Vagina (tissue), 2 donors: ENCODE results near the gene CXCR3. TPM values are rescaled to one million over a fixed set of nuclear protein-coding genes. Genes with fewer than 3 reads are reported as not detected.
"Not testable (repeated sequence)": the region's sequence is repeated elsewhere in the genome, so short reads cannot be mapped to it uniquely, and the experiment has no call there.

ENCODE experiments used
- DNase-seq, 2 donors: peaks; one replicate each; pipeline ENCODE4 v3.0.0-alpha.2; 2017; ENCODE audit errors: extremely low spot score in 2 of 2
- H3K27ac ChIP-seq: fragments of 200-600 bp; sonication (generic); one replicate; pipeline ENCODE4 v1.5.1; 2019
- H3K27me3 ChIP-seq: fragments of 200-600 bp; sonication (generic); one replicate; pipeline ENCODE4 v1.5.1; 2019
- H3K36me3 ChIP-seq, 2 donors: fragments of 200-600 bp; sonication (generic); one replicate each; pipeline ENCODE4 v1.5.1; 2017 to 2019
- H3K4me1 ChIP-seq: fragments of 200-600 bp; sonication (generic); one replicate; pipeline ENCODE4 v1.5.1; 2019
- H3K4me3 ChIP-seq, 2 donors: fragments of 200-600 bp; sonication (generic); 1 replicate in 1 of 2; 2 replicates in 1 of 2; pipeline ENCODE4 v1.5.1; 2016 to 2019
- H3K9me3 ChIP-seq: fragments of 200-600 bp; sonication (generic); one replicate; pipeline ENCODE4 v1.5.1; 2019
- CTCF ChIP-seq, 3 experiments: fragments of 450-650 bp in 2 of 3; fragments of 200-600 bp in 1 of 3; sonication (generic) in 1 of 3; IDR thresholded peaks; one replicate each; pipeline ENCODE4 v1.5.1; 2017 to 2019; ENCODE audit warnings: antibody characterized with exemption in 3 of 3, mild to moderate bottlenecking in 2 of 3, moderate library complexity in 2 of 3
- POLR2A ChIP-seq, 2 donors: fragments of 450-650 bp; IDR thresholded peaks; one replicate each; pipeline ENCODE4 v1.6.1; 2017; ENCODE audit warnings: antibody characterized with exemption in 2 of 2, mild to moderate bottlenecking in 2 of 2, moderate library complexity in 2 of 2
- POLR2AphosphoS5 ChIP-seq, 2 donors: sonication (generic); formaldehyde crosslinking; IDR thresholded peaks; one replicate each; pipeline ENCODE4 v1.9.0; 2017; ENCODE audit warnings: antibody characterized with exemption in 2 of 2, mild to moderate bottlenecking in 2 of 2, low read depth in 1 of 2; ENCODE audit not compliant: insufficient read depth in 1 of 2
- intact Hi-C: fragments of 100-400 bp; cut with DNase I; formaldehyde crosslinking; loops from one replicate; pipeline ENCODE4 v1.15.1; 2023
- total RNA-seq: library from RNA; depleted of rRNA; stranded (reverse); fragments of >200 nt; gene quantifications from one replicate; pipeline ENCODE4 v1.2.3, GENCODE V29; 2016

CXCR3 gene
- total RNA-seq, 1 donor from 2014 or later, result not detected

GRCh38 chrX:71604796-71605568 is 13.3 kb downstream of the CXCR3 start:
- H3K36me3 ChIP-seq, result peaks cover 0 to 10% of the 10 kb centered on the region in 2 donors
- TF ChIP-seq POLR2AphosphoS5 (IDR thresholded peaks at IDR 0.05; ENCODE audit: insufficient read depth in 1 of 2, low read depth in 1 of 2) (no peak), CTCF (IDR thresholded peaks at IDR 0.05) (no peak), POLR2A (IDR thresholded peaks at IDR 0.05) (no peak)

DNA sequence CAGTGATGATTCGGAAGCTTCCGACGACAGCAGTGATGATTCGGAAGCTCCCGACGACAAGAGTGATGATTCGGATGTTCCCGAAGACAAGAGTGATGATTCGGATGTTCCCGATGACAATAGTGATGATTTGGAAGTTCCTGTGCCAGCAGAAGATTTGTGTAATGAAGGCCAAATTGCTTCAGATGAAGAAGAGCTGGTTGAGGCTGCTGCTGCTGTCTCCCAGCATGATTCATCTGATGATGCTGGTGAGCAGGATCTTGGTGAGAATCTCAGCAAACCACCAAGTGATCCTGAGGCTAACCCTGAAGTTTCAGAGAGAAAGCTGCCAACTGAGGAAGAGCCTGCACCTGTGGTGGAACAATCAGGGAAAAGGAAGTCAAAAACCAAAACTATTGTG is 14.2 kb downstream of the CXCR3 start:
- H3K9me3 ChIP-seq, result no peaks in the 10 kb centered on the region
- no peak overlapping the region for H3K4me3 ChIP-seq
- DNase-seq, result no peak
- H3K27ac ChIP-seq, result no peak overlapping the region
- no peaks in the 10 kb centered on the region for H3K4me1 ChIP-seq
- TF ChIP-seq CTCF (IDR thresholded peaks at IDR 0.05), result no peak
- no peak for TF ChIP-seq POLR2AphosphoS5 (IDR thresholded peaks at IDR 0.05; ENCODE audit: insufficient read depth in 1 of 2, low read depth in 1 of 2)
- no peak for TF ChIP-seq POLR2A (IDR thresholded peaks at IDR 0.05)
- no peaks in the 10 kb centered on the region for H3K27me3 ChIP-seq
- intact Hi-C loops, result no loop called here
- H3K36me3 ChIP-seq, result peaks cover 0 to 5% of the 10 kb centered on the region in 2 donors

More at GRCh38 chrX:71604796-71605568, 13.3 kb downstream of the CXCR3 start:
- Histone ChIP-seq H3K4me3 (no peak overlapping the region), H3K27me3 (no peaks in the 10 kb centered on the region), H3K27ac (no peak overlapping the region), H3K4me1 (no peaks in the 10 kb centered on the region), H3K9me3 (no peaks in the 10 kb centered on the region)
- intact Hi-C loops, result no loop called here
- no peak for DNase-seq

DNA sequence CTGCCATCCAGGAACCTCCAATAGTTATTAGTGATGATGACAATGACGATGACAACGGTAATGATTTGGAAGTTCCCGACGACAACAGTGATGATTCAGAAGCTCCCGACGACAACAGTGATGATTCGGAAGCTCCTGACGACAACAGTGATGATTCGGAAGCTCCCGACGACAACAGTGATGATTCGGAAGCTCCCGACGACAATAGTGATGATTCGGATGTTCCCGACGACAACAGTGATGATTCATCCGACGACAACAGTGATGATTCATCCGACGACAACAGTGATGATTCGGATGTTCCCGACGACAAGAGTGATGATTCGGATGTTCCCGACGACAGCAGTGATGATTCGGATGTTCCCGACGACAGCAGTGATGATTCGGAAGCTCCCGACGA is 14.7 kb downstream of the CXCR3 start:
- DNase-seq, result no peak
- no peaks in the 10 kb centered on the region for H3K9me3 ChIP-seq
- intact Hi-C loops, result no loop called here
- H3K27me3 ChIP-seq, result no peaks in the 10 kb centered on the region
- H3K36me3 ChIP-seq, result peaks cover 0 to 3% of the 10 kb centered on the region in 2 donors
- H3K4me1 ChIP-seq, result no peaks in the 10 kb centered on the region
- no peak overlapping the region for H3K4me3 ChIP-seq
- TF ChIP-seq POLR2AphosphoS5 (IDR thresholded peaks at IDR 0.05; ENCODE audit: insufficient read depth in 1 of 2, low read depth in 1 of 2) (no peak), POLR2A (IDR thresholded peaks at IDR 0.05) (no peak), CTCF (IDR thresholded peaks at IDR 0.05) (no peak)
- H3K27ac ChIP-seq, result no peak overlapping the region

DNA sequence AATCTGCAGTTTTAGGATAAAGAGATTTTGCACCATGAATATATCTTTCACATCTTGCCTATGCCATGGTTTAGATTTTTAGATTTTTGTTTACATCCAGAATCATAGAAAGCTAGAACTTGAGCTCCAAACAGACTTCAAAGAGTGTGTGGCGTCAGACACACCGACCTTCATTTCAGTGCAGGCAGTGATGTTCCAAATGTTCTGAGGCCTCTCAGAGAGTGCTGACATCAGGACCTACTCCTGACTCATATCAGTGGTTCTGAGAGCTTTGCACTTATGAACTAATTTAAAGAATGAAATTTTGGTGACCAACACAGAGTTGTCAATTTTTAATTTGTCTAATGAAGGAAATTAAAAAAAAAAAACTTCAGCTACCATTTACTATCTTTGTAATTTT is 18.3 kb downstream of the CXCR3 start:
- Histone ChIP-seq H3K27me3 (no peaks in the 10 kb centered on the region), H3K9me3 (no peaks in the 10 kb centered on the region), H3K27ac (no peak overlapping the region), H3K4me3 (no peak overlapping the region), H3K36me3 (peaks cover 0 to 3% of the 10 kb centered on the region in 2 donors), H3K4me1 (no peaks in the 10 kb centered on the region)
- DNase-seq, result no peak
- intact Hi-C loops, result no loop called here
- TF ChIP-seq CTCF (IDR thresholded peaks at IDR 0.05) (no peak), POLR2AphosphoS5 (IDR thresholded peaks at IDR 0.05; ENCODE audit: insufficient read depth in 1 of 2, low read depth in 1 of 2) (no peak), POLR2A (IDR thresholded peaks at IDR 0.05) (no peak)

DNA sequence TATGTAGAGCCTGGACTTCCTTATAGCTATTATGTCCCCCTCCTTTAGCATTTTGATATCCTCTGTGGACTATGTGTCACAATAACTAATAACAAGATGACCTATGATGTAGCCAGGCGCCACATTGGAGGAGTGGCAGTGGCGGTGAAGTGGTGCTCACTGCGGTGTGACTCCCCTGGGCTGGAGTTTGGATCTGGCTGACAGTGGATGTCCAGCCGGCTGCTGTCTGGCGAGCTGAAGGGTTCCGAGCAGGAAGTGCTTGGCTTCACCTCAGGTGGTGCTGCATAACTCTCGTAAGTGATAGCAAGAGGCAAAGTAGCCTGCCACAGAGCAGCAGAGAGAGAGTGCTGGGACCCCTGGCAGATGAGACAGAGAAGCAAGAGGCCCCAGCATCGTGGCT is 25.1 kb downstream of the CXCR3 start:
- intact Hi-C loops, H3K27me3 ChIP-seq, H3K4me1 ChIP-seq: not testable (repeated sequence)

More for the DNA sequence above, 25.1 kb downstream of the CXCR3 start:
- DNase-seq, H3K9me3 ChIP-seq, H3K36me3 ChIP-seq, H3K4me3 ChIP-seq, H3K27ac ChIP-seq: not testable (repeated sequence)
